ENCODE results near the gene PAX2.

- TF ChIP-seq FOXA1 (IDR thresholded peaks at IDR 0.05) (no peak), CTCF (IDR thresholded peaks at IDR 0.05; ENCODE audit: low read depth, low read length, missing input control) (no peak)
These were observed 45.4 kb downstream of the PAX2 start for GRCh38 chr10:100790761-100791208.

Measured in liver (tissue), 2 donors.